OCI-LY7 (cell line): ENCODE measurements around the gene MAPT. TPM values are rescaled to one million over a fixed set of nuclear protein-coding genes. Genes with fewer than 3 reads are reported as not detected.

Source experiments
- BruUV-seq: library from RNA; stranded (reverse); fragments of 400-500 nt; replicated peaks from 2 replicates; lab custom pipeline; 2021; lab: Mats Ljungman, UMichigan
- CTCF ChIA-PET: fragments of 300-600 bp; sonication (Branson Sonifier 250); formaldehyde crosslinking; loops from one replicate; lab custom pipeline; 2022; ENCODE audit warnings: antibody characterized with exemption; ENCODE audit not compliant: unreplicated experiment; lab: Charles Lee
- POLR2A ChIA-PET: fragments of 300-600 bp; sonication (Branson Sonifier 250); formaldehyde crosslinking; loops from one replicate; lab custom pipeline; 2022; ENCODE audit warnings: antibody characterized with exemption; lab: Charles Lee
- DNase-seq: peaks from one replicate; pipeline ENCODE4 v3.0.0-alpha.2; 2015; ENCODE audit warnings: low spot score
- H2AFZ ChIP-seq: fragments of 200-600 bp; sonication (generic), shearing (Covaris generic); 2 replicates; pipeline ENCODE4 v1.6.1; 2014; ENCODE audit warnings: mild to moderate bottlenecking, antibody characterized with exemption, low read length, moderate library complexity
- H3K27ac ChIP-seq: fragments of 200-600 bp; sonication (generic); 2 replicates; pipeline ENCODE4 v1.5.1; 2014; ENCODE audit warnings: mixed run types, low read depth, mild to moderate bottlenecking, moderate library complexity, low read length, inconsistent platforms; ENCODE audit not compliant: poor library complexity, severe bottlenecking
- H3K36me3 ChIP-seq: fragments of 200-600 bp; sonication (generic); 2 replicates; pipeline ENCODE4 v1.6.1; 2014; ENCODE audit warnings: mild to moderate bottlenecking, antibody characterized with exemption, low read length, moderate library complexity, mixed read lengths; ENCODE audit not compliant: insufficient read depth
- H3K4me1 ChIP-seq: fragments of 200-600 bp; sonication (generic); 2 replicates; pipeline ENCODE4 v1.5.1; 2014; ENCODE audit warnings: mild to moderate bottlenecking, low read length; ENCODE audit not compliant: insufficient read depth, poor library complexity, severe bottlenecking
- H3K4me2 ChIP-seq: fragments of 200-600 bp; sonication (generic); 2 replicates; pipeline ENCODE4 v1.6.1; 2014; ENCODE audit warnings: mild to moderate bottlenecking, low read length
- H3K4me3 ChIP-seq: fragments of 200-600 bp; sonication (generic); 2 replicates; pipeline ENCODE4 v1.5.1; 2014; ENCODE audit warnings: mild to moderate bottlenecking, low read depth, low read length; ENCODE audit not compliant: poor library complexity, severe bottlenecking
- H3K79me2 ChIP-seq: fragments of 200-600 bp; sonication (generic); 2 replicates; pipeline ENCODE4 v1.6.1; 2016; ENCODE audit warnings: low read depth, mild to moderate bottlenecking, low read length, moderate library complexity, mixed read lengths; ENCODE audit not compliant: insufficient read depth
- H3K9me2 ChIP-seq: fragments of 200-600 bp; sonication (generic); 2 replicates; pipeline ENCODE4 v1.6.1; 2016; ENCODE audit warnings: mild to moderate bottlenecking, low read length, mixed read lengths; ENCODE audit not compliant: insufficient read depth
- H3K9me3 ChIP-seq: fragments of 200-600 bp; sonication (generic); 2 replicates; pipeline ENCODE4 v1.6.1; 2014; ENCODE audit warnings: mild to moderate bottlenecking, mixed run types, low read length, mixed read lengths
- H4K20me1 ChIP-seq: fragments of 200-600 bp; sonication (generic); 2 replicates; pipeline ENCODE4 v1.6.1; 2014; ENCODE audit warnings: mild to moderate bottlenecking, antibody characterized with exemption, low read length, moderate library complexity, mixed read lengths; ENCODE audit not compliant: insufficient read depth
- CTCF ChIP-seq: fragments of 200-600 bp; sonication (generic); conservative IDR thresholded peaks from 2 replicates; pipeline ENCODE4 v1.5.1; 2014; ENCODE audit warnings: mild to moderate bottlenecking, antibody characterized with exemption, low read length, moderate library complexity, mixed read lengths
- EZH2phosphoT487 ChIP-seq: fragments of 200-600 bp; sonication (generic); IDR thresholded peaks from 2 replicates; pipeline ENCODE4 v1.6.1; 2018; ENCODE audit warnings: low read depth, borderline replicate concordance, mild to moderate bottlenecking, mixed run types, antibody characterized with exemption, low read length, moderate library complexity, mixed read lengths
- intact Hi-C: fragments of 100-400 bp; cut with micrococcal nuclease; formaldehyde crosslinking; loops from one replicate; pipeline ENCODE4 v1.10.0; 2022; ENCODE audit not compliant: unreplicated experiment
- total RNA-seq, 2 experiments: library from RNA; depleted of rRNA in 1 of 2; stranded (reverse); fragments of >200 nt in 1 of 2; shearing (Covaris generic) in 1 of 2; gene quantifications; 2 replicates each; pipeline ENCODE4 v1.2.3, GENCODE V29; 2014 to 2022

Gene MAPT
- total RNA-seq, 2 experiments from 2014 or later = 0.44 TPM; not detected in 1

GRCh38 chr17:46023783-46024388 is 129.5 kb downstream of the MAPT start:
- BruUV-seq = no TSS peak
- H2AFZ ChIP-seq = no peak overlapping the region
- TF ChIP-seq CTCF (no peak), EZH2phosphoT487 (no peak)

GRCh38 chr17:46024590-46024989 is 130.2 kb downstream of the MAPT start:
- no peak overlapping the region for H3K27ac ChIP-seq

More at GRCh38 chr17:46023783-46024388, 129.5 kb downstream of the MAPT start:
- Histone ChIP-seq H3K4me2 (no peak overlapping the region), H3K9me3 (no peaks in the 10 kb centered on the region), H3K4me1 (peaks cover 10% of the 10 kb centered on the region), H3K36me3 (peaks cover 28% of the 10 kb centered on the region; the same call in 1 of the 2 replicates), H4K20me1 (no peaks in the 10 kb centered on the region), H3K4me3 (no peak overlapping the region), H3K9me2 (no peaks in the 10 kb centered on the region), H3K79me2 (no peaks in the 10 kb centered on the region), H3K27ac (no peak overlapping the region)
- ChIA-PET POLR2A (no interaction called here), CTCF (no interaction called here)
- no peak for DNase-seq
- intact Hi-C loops = no loop called here

More at GRCh38 chr17:46024590-46024989, 130.2 kb downstream of the MAPT start:
- no peak overlapping the region for H3K4me2 ChIP-seq
- intact Hi-C loops = no loop called here
- H2AFZ ChIP-seq = no peak overlapping the region
- H4K20me1 ChIP-seq = no peaks in the 10 kb centered on the region
- peaks cover 10% of the 10 kb centered on the region for H3K4me1 ChIP-seq
- CTCF ChIA-PET = no interaction called here
- no peak for TF ChIP-seq EZH2phosphoT487
- no peak for TF ChIP-seq CTCF
- no peaks in the 10 kb centered on the region for H3K9me2 ChIP-seq
- no peak for DNase-seq
- H3K79me2 ChIP-seq = no peaks in the 10 kb centered on the region
- no peak overlapping the region for H3K4me3 ChIP-seq
- POLR2A ChIA-PET = no interaction called here
- BruUV-seq = no TSS peak
- no peaks in the 10 kb centered on the region for H3K9me3 ChIP-seq
- H3K36me3 ChIP-seq = peaks cover 35% of the 10 kb centered on the region; the same call in 1 of the 2 replicates
